ENCODE measurements around the gene DCUN1D2.
"Not testable (repeated sequence)": the region's sequence is repeated elsewhere in the genome, so short reads cannot be mapped to it uniquely, and the experiment has no call there.

The DCUN1D2 gene

GRCh38 chr13:113452466-113452865 is 38.0 kb downstream of the DCUN1D2 start:
- Histone ChIP-seq H3K4me1 (ENCODE audit: low read length) (no peaks in the 10 kb centered on the region), H3K9me2 (replicated peaks; ENCODE audit: insufficient read depth, low read length) (no peaks in the 10 kb centered on the region), H3K36me3 (replicated peaks; ENCODE audit: insufficient read depth, low read length) (no peaks in the 10 kb centered on the region), H4K20me1 (ENCODE audit: insufficient read depth, low read length) (no peaks in the 10 kb centered on the region), H3K9me3 (replicated peaks; ENCODE audit: insufficient read depth, low read length) (no peaks in the 10 kb centered on the region), H2AFZ (ENCODE audit: low read length) (no peak overlapping the region), H3K9ac (ENCODE audit: low read length) (no peak overlapping the region), H3K79me2 (ENCODE audit: low read length) (no peaks in the 10 kb centered on the region), H3K4me2 (ENCODE audit: low read depth, low read length) (no peak overlapping the region), H3K27me3 (replicated peaks; ENCODE audit: insufficient read depth, low read length) (no peaks in the 10 kb centered on the region), H3F3A (ENCODE audit: insufficient read depth, low read length) (no peaks in the 10 kb centered on the region), H3K4me3 (ENCODE audit: low read length) (no peak overlapping the region), H3K27ac (ENCODE audit: low read length) (no peak overlapping the region)
- TF ChIP-seq EZH2phosphoT487 (IDR thresholded peaks at IDR 0.05; ENCODE audit: low read length), result no peak
- TF ChIP-seq CTCF (IDR thresholded peaks at IDR 0.05; ENCODE audit: low read length), result no peak
- TF ChIP-seq EZH2 (optimal IDR thresholded peaks at IDR 0.05; ENCODE audit: low read depth, low read length), result no peak
- DNase-seq, result no peak

- no peaks in the 10 kb centered on the region for H4K20me1 ChIP-seq (ENCODE audit: insufficient read depth, low read length)
- no peaks in the 10 kb centered on the region for H3K27me3 ChIP-seq (replicated peaks; ENCODE audit: insufficient read depth, low read length)
- H2AFZ ChIP-seq (ENCODE audit: low read length), result no peak overlapping the region
These were observed 38.5 kb downstream of the DCUN1D2 start for GRCh38 chr13:113451951-113452421.

GRCh38 chr13:113450861-113451620 is 39.5 kb downstream of the DCUN1D2 start:
- not testable (repeated sequence) for H3F3A ChIP-seq (ENCODE audit: insufficient read depth, low read length); H3K79me2 ChIP-seq (ENCODE audit: low read length); H3K9ac ChIP-seq (ENCODE audit: low read length); H3K9me3 ChIP-seq (replicated peaks; ENCODE audit: insufficient read depth, low read length); H3K4me1 ChIP-seq (ENCODE audit: low read length); H3K27me3 ChIP-seq (replicated peaks; ENCODE audit: insufficient read depth, low read length); H2AFZ ChIP-seq (ENCODE audit: low read length); H3K4me2 ChIP-seq (ENCODE audit: low read depth, low read length); DNase-seq; H3K27ac ChIP-seq (ENCODE audit: low read length); H3K4me3 ChIP-seq (ENCODE audit: low read length); H3K9me2 ChIP-seq (replicated peaks; ENCODE audit: insufficient read depth, low read length); H4K20me1 ChIP-seq (ENCODE audit: insufficient read depth, low read length); H3K36me3 ChIP-seq (replicated peaks; ENCODE audit: insufficient read depth, low read length)

More at GRCh38 chr13:113451951-113452421, 38.5 kb downstream of the DCUN1D2 start:
- Histone ChIP-seq H3K4me3 (ENCODE audit: low read length) (no peak overlapping the region), H3K4me1 (ENCODE audit: low read length) (no peaks in the 10 kb centered on the region), H3K79me2 (ENCODE audit: low read length) (no peaks in the 10 kb centered on the region), H3K9me3 (replicated peaks; ENCODE audit: insufficient read depth, low read length) (no peaks in the 10 kb centered on the region), H3F3A (ENCODE audit: insufficient read depth, low read length) (no peaks in the 10 kb centered on the region), H3K36me3 (replicated peaks; ENCODE audit: insufficient read depth, low read length) (no peaks in the 10 kb centered on the region), H3K4me2 (ENCODE audit: low read depth, low read length) (no peak overlapping the region), H3K27ac (ENCODE audit: low read length) (no peak overlapping the region), H3K9me2 (replicated peaks; ENCODE audit: insufficient read depth, low read length) (no peaks in the 10 kb centered on the region), H3K9ac (ENCODE audit: low read length) (no peak overlapping the region)
- TF ChIP-seq EZH2phosphoT487 (IDR thresholded peaks at IDR 0.05; ENCODE audit: low read length) (no peak), EZH2 (optimal IDR thresholded peaks at IDR 0.05; ENCODE audit: low read depth, low read length) (no peak), CTCF (IDR thresholded peaks at IDR 0.05; ENCODE audit: low read length) (no peak)
- DNase-seq, result no peak

GRCh38 chr13:113450348-113450744 is 40.2 kb downstream of the DCUN1D2 start:
- H3K9me2 ChIP-seq (replicated peaks; ENCODE audit: insufficient read depth, low read length); H3F3A ChIP-seq (ENCODE audit: insufficient read depth, low read length); H3K4me2 ChIP-seq (ENCODE audit: low read depth, low read length); H3K79me2 ChIP-seq (ENCODE audit: low read length); H4K20me1 ChIP-seq (ENCODE audit: insufficient read depth, low read length); H3K36me3 ChIP-seq (replicated peaks; ENCODE audit: insufficient read depth, low read length); H3K27me3 ChIP-seq (replicated peaks; ENCODE audit: insufficient read depth, low read length); H3K9me3 ChIP-seq (replicated peaks; ENCODE audit: insufficient read depth, low read length); H3K4me1 ChIP-seq (ENCODE audit: low read length); H3K9ac ChIP-seq (ENCODE audit: low read length); H2AFZ ChIP-seq (ENCODE audit: low read length); H3K4me3 ChIP-seq (ENCODE audit: low read length); DNase-seq; H3K27ac ChIP-seq (ENCODE audit: low read length): not testable (repeated sequence)
